Activated T-cell treated with anti-CD3 and anti-CD28 coated beads for 24 hours (primary cell): ENCODE measurements around the gene DNAJC5.
"Not testable (repeated sequence)": the region's sequence is repeated elsewhere in the genome, so short reads cannot be mapped to it uniquely, and the experiment has no call there.

Experiments used
- DNase-seq: peaks from one replicate; pipeline ENCODE4 v3.0.0-alpha.2; 2020; ENCODE audit warnings: low read depth

The DNAJC5 gene

GRCh38 chr20:63861365-63861934, 33.5 kb upstream of the DNAJC5 start, which contains the start of gene ABHD16B:
Gene ABHD16B (plus strand): TSS chr20:63861498. CDS start chr20:63861541, 43 bp downstream.
- DNase-seq, result no peak

- no peak for DNase-seq
These were observed 32.7 kb upstream of the DNAJC5 start for GRCh38 chr20:63861981-63862901.

- no peak for DNase-seq
These were observed 31.7 kb upstream of the DNAJC5 start for GRCh38 chr20:63863021-63863797.

- peak; percentile 70 for DNase-seq
These were observed 31.0 kb upstream of the DNAJC5 start for GRCh38 chr20:63863798-63864544.

GRCh38 chr20:63864545-63864977, 30.4 kb upstream of the DNAJC5 start:
- no peak for DNase-seq

- peak; percentile 98 for DNase-seq
These were observed 29.8 kb upstream of the DNAJC5 start, which contains the start of gene TPD52L2 for GRCh38 chr20:63864978-63865640. Gene TPD52L2 (plus strand): TSS chr20:63865270. CDS start chr20:63865366, 96 bp downstream.

- DNase-seq, result not testable (repeated sequence)
These were observed 27.9 kb upstream of the DNAJC5 start for GRCh38 chr20:63867042-63867441.

GRCh38 chr20:63868264-63868663, 26.7 kb upstream of the DNAJC5 start:
- DNase-seq, result no peak

- peak; percentile 43 for DNase-seq
These were observed 21.4 kb upstream of the DNAJC5 start for GRCh38 chr20:63873477-63873971.

- not testable (repeated sequence) for DNase-seq
These were observed 20.7 kb upstream of the DNAJC5 start for GRCh38 chr20:63874241-63874640.

- DNase-seq, result no peak
These were observed 18.4 kb upstream of the DNAJC5 start for GRCh38 chr20:63876489-63877036.

GRCh38 chr20:63877755-63878470, 17.0 kb upstream of the DNAJC5 start:
- DNase-seq, result no peak

- DNase-seq, result no peak
These were observed 15.8 kb upstream of the DNAJC5 start for GRCh38 chr20:63878899-63879663.

- DNase-seq, result not testable (repeated sequence)
These were observed 14.0 kb upstream of the DNAJC5 start for GRCh38 chr20:63880901-63881300.

GRCh38 chr20:63881451-63882226, 13.3 kb upstream of the DNAJC5 start:
- DNase-seq, result no peak

- no peak for DNase-seq
These were observed 12.4 kb upstream of the DNAJC5 start for GRCh38 chr20:63882257-63883200.

- no peak for DNase-seq
These were observed 11.7 kb upstream of the DNAJC5 start for GRCh38 chr20:63883201-63883593.
